DMS153 treated with DMSO at 0.1 percent for 48 hours (cell line): ENCODE results near the gene UGT1A7.
"Not testable (repeated sequence)": the region's sequence is repeated elsewhere in the genome, so short reads cannot be mapped to it uniquely, and the experiment has no call there.

Experiments
- DNase-seq: peaks from one replicate; lab custom pipeline; 2025; ENCODE audit not compliant: unreplicated experiment; lab: John Stamatoyannopoulos, UW

UGT1A7 gene

GRCh38 chr2:233680361-233681045, 1.2 kb upstream of the UGT1A7 start:
- DNase-seq = no peak

- DNase-seq = no peak
Measured at GRCh38 chr2:233684640-233685039, 2.9 kb downstream of the UGT1A7 start.

- DNase-seq = no peak
Measured at GRCh38 chr2:233686928-233687327, 5.2 kb downstream of the UGT1A7 start.

GRCh38 chr2:233688341-233688740, 6.6 kb downstream of the UGT1A7 start:
- DNase-seq = no peak

- no peak for DNase-seq
Measured at GRCh38 chr2:233689031-233689430, 7.3 kb downstream of the UGT1A7 start.

- no peak for DNase-seq
Measured at GRCh38 chr2:233689501-233689900, 7.8 kb downstream of the UGT1A7 start.

- DNase-seq = no peak
Measured at GRCh38 chr2:233690444-233690843, 8.7 kb downstream of the UGT1A7 start.

- no peak for DNase-seq
Measured at GRCh38 chr2:233691443-233692433, 10.0 kb downstream of the UGT1A7 start.

- DNase-seq = no peak
Measured at GRCh38 chr2:233692648-233693047, 10.9 kb downstream of the UGT1A7 start, which contains the start of gene UGT1A6. Gene UGT1A6 (plus strand): TSS chr2:233692890. CDS start chr2:233693005, 115 bp downstream.

GRCh38 chr2:233693963-233694362, 12.3 kb downstream of the UGT1A7 start:
- DNase-seq = no peak

- no peak for DNase-seq
Measured at GRCh38 chr2:233698740-233699139, 17.0 kb downstream of the UGT1A7 start.

- DNase-seq = no peak
Measured at GRCh38 chr2:233699424-233700027, 17.8 kb downstream of the UGT1A7 start.

- DNase-seq = no peak
Measured at GRCh38 chr2:233700028-233700635, 18.4 kb downstream of the UGT1A7 start.

- DNase-seq = not testable (repeated sequence)
Measured at GRCh38 chr2:233700842-233701241, 19.1 kb downstream of the UGT1A7 start.

GRCh38 chr2:233702238-233702637, 20.5 kb downstream of the UGT1A7 start:
- no peak for DNase-seq

- DNase-seq = no peak
Measured at GRCh38 chr2:233705911-233706506, 24.3 kb downstream of the UGT1A7 start.

- no peak for DNase-seq
Measured at GRCh38 chr2:233706720-233707119, 25.0 kb downstream of the UGT1A7 start.

- DNase-seq = no peak
Measured at GRCh38 chr2:233707940-233708644, 26.4 kb downstream of the UGT1A7 start.

- no peak for DNase-seq
Measured at GRCh38 chr2:233708942-233709341, 27.2 kb downstream of the UGT1A7 start.
